Endothelial cell of umbilical vein (primary cell): ENCODE data around the gene CLEC16A. TPM values are rescaled to one million over a fixed set of nuclear protein-coding genes. Genes with fewer than 3 reads are reported as not detected.

Source experiments
- BruUV-seq: library from RNA; stranded (reverse); fragments of 400-500 nt; replicated peaks from 2 replicates; lab custom pipeline; 2021; lab: Mats Ljungman, UMichigan
- CTCF ChIA-PET: fragments of 300-600, 350-600 bp; sonication (Branson Sonifier 250); formaldehyde crosslinking; loops from one replicate; lab custom pipeline; 2021; ENCODE audit warnings: antibody characterized with exemption, inconsistent platforms; lab: Charles Lee
- POLR2A ChIA-PET: fragments of 300-600, 350-600 bp; sonication (Branson Sonifier 250); formaldehyde crosslinking; loops from one replicate; lab custom pipeline; 2021; ENCODE audit warnings: antibody characterized with exemption, inconsistent platforms; lab: Charles Lee
- DNase-seq: peaks from one replicate; pipeline ENCODE4 v3.0.0-alpha.2; 2011; ENCODE audit warnings: low read depth, low spot score
- FAIRE-seq: peaks from 2 replicates; lab custom pipeline; 2011; peaks lifted over from hg19 to GRCh38; lab: Jason Lieb, UNC
- H2AFZ ChIP-seq: 2 replicates; pipeline ENCODE4 v1.6.0; 2012; ENCODE audit warnings: low read depth, low read length, control low read depth, inconsistent platforms
- H3K27ac ChIP-seq: 2 replicates; pipeline ENCODE4 v1.5.1; 2011; ENCODE audit warnings: low read depth, mild to moderate bottlenecking, control low read depth, low read length, moderate library complexity; ENCODE audit not compliant: insufficient read depth
- H3K27me3 ChIP-seq, 2 experiments: 2 replicates each; pipeline versions ENCODE4 v1.6.0 to v1.6.1; 2011; ENCODE audit warnings: low read length in 2 of 2, mixed read lengths in 1 of 2; ENCODE audit not compliant: control insufficient read depth in 2 of 2, insufficient read depth in 2 of 2
- H3K36me3 ChIP-seq, 2 experiments: 2 replicates in 1 of 2; 3 replicates in 1 of 2; pipeline ENCODE4 v1.5.1; 2011; ENCODE audit warnings: low read length in 2 of 2, mild to moderate bottlenecking in 1 of 2, moderate library complexity in 1 of 2; ENCODE audit not compliant: control insufficient read depth in 2 of 2, insufficient read depth in 2 of 2; ENCODE audit errors: extremely low read depth in 1 of 2
- H3K4me1 ChIP-seq: 3 replicates; pipeline ENCODE4 v1.5.1; 2011; ENCODE audit warnings: mild to moderate bottlenecking, low read length; ENCODE audit not compliant: control insufficient read depth, insufficient read depth; ENCODE audit errors: extremely low read depth
- H3K4me2 ChIP-seq: 2 replicates; pipeline ENCODE4 v1.6.1; 2011; ENCODE audit warnings: low read length, control low read depth, mixed read lengths; ENCODE audit not compliant: insufficient read depth
- H3K4me3 ChIP-seq, 3 experiments: fragments of 200-600 bp in 1 of 3; sonication (generic), shearing (Covaris generic) in 1 of 3; replicated peaks in 1 of 3; 2 replicates each; pipeline ENCODE4 v1.5.1; 2011 to 2016; ENCODE audit warnings: control low read depth in 3 of 3, low read length in 3 of 3, mild to moderate bottlenecking in 2 of 3, inconsistent platforms in 1 of 3, low read depth in 1 of 3, moderate library complexity in 1 of 3; ENCODE audit not compliant: insufficient read depth in 1 of 3
- H3K79me2 ChIP-seq: 2 replicates; pipeline ENCODE4 v1.6.0; 2012; ENCODE audit warnings: low read length, inconsistent platforms; ENCODE audit not compliant: control insufficient read depth, insufficient read depth
- H3K9ac ChIP-seq: replicated peaks from 2 replicates; pipeline ENCODE3; 2011; ENCODE audit warnings: low read length, control low read depth; ENCODE audit not compliant: insufficient read depth; ENCODE audit errors: extremely low read depth
- H3K9me1 ChIP-seq: replicated peaks from 3 replicates; pipeline ENCODE4 v1.6.0; 2011; ENCODE audit warnings: mild to moderate bottlenecking, low read length; ENCODE audit not compliant: control insufficient read depth, insufficient read depth; ENCODE audit errors: extremely low read depth
- H3K9me3 ChIP-seq: replicated peaks from 2 replicates; pipeline ENCODE4 v1.5.1; 2012; ENCODE audit warnings: low read length, inconsistent platforms; ENCODE audit not compliant: control insufficient read depth, insufficient read depth
- H4K20me1 ChIP-seq: replicated peaks from 2 replicates; pipeline ENCODE3; 2011; ENCODE audit warnings: mild to moderate bottlenecking, low read length; ENCODE audit not compliant: control insufficient read depth, insufficient read depth; ENCODE audit errors: extremely low read depth
- CTCF ChIP-seq, 2 donors: IDR thresholded peaks; 1 replicate in 1 of 2; 2 replicates in 1 of 2; pipeline ENCODE4 v1.5.1; 2011; ENCODE audit warnings: low read length in 2 of 2, mild to moderate bottlenecking in 2 of 2, moderate library complexity in 2 of 2, control low read depth in 1 of 2, inconsistent platforms in 1 of 2, low read depth in 1 of 2; ENCODE audit not compliant: insufficient read depth in 1 of 2; ENCODE audit errors: extremely low read depth in 1 of 2
- EZH2 ChIP-seq: IDR thresholded peaks from 2 replicates; pipeline ENCODE4 v1.6.1; 2012; ENCODE audit warnings: borderline replicate concordance, low read depth, mild to moderate bottlenecking, moderate library complexity, low read length, inconsistent platforms; ENCODE audit not compliant: severe bottlenecking
- FOS ChIP-seq: IDR thresholded peaks from 2 replicates; pipeline ENCODE4 v1.6.1; 2011; ENCODE audit warnings: mild to moderate bottlenecking, low read length, moderate library complexity, borderline replicate concordance; ENCODE audit not compliant: insufficient read depth
- GATA2 ChIP-seq: IDR thresholded peaks from 2 replicates; pipeline ENCODE4 v1.7.0; 2011; ENCODE audit warnings: low read depth, mild to moderate bottlenecking, moderate library complexity, mixed read lengths, low read length; ENCODE audit not compliant: insufficient read length, insufficient read depth
- JUN ChIP-seq: IDR thresholded peaks from 2 replicates; pipeline ENCODE4 v1.6.1; 2011; ENCODE audit warnings: borderline replicate concordance, low read depth; ENCODE audit not compliant: insufficient read length, insufficient read depth
- MAX ChIP-seq: IDR thresholded peaks from 2 replicates; pipeline ENCODE4 v1.6.1; 2011; ENCODE audit not compliant: insufficient read depth, insufficient read length
- MYC ChIP-seq: IDR thresholded peaks from one replicate; pipeline ENCODE4 v1.6.1; 2011; ENCODE audit warnings: mild to moderate bottlenecking, low read depth, low read length
- POLR2A ChIP-seq: IDR thresholded peaks from 2 replicates; pipeline ENCODE4 v1.6.1; 2012; ENCODE audit warnings: low read depth, mild to moderate bottlenecking, control low read depth, low read length
- POLR2AphosphoS5 ChIP-seq: IDR thresholded peaks from 2 replicates; pipeline ENCODE4 v1.6.1; 2012; ENCODE audit warnings: low read depth, mild to moderate bottlenecking, control low read depth, low read length, moderate library complexity; ENCODE audit not compliant: insufficient read depth
- dilution Hi-C: fragments of 300-500 bp; cut with MboI; formaldehyde crosslinking; loops from one replicate; pipeline ENCODE4 v1.15.0; 2019; ENCODE audit warnings: low sequenced_read_pairs; ENCODE audit not compliant: extremely low pct_ligation_motif_present
- intact Hi-C: fragments of 100-400 bp; cut with micrococcal nuclease; formaldehyde crosslinking; loops from one replicate; pipeline ENCODE4 v1.10.0; 2022
- polyA plus RNA-seq, 4 experiments: library from polyadenylated mRNA; depleted of rRNA in 3 of 4; stranded (reverse) in 3 of 4; unstranded in 1 of 4; fragments of >200 nt; gene quantifications; 2 replicates each; pipeline versions ENCODE4 v1.2.1 to v1.2.3, GENCODE V29; 2011 to 2012; ENCODE audit warnings: missing spikeins in 1 of 4
- total RNA-seq: library from RNA; stranded (reverse); gene quantifications from 2 replicates; pipeline ENCODE4 v1.2.3, GENCODE V29; 2021

The CLEC16A gene
- total and polyA plus RNA-seq, 2 donors (not counting 3 experiments of a cell fraction or from before 2014, with no cell fraction given): 11.4 to 23.3 TPM

DNA sequence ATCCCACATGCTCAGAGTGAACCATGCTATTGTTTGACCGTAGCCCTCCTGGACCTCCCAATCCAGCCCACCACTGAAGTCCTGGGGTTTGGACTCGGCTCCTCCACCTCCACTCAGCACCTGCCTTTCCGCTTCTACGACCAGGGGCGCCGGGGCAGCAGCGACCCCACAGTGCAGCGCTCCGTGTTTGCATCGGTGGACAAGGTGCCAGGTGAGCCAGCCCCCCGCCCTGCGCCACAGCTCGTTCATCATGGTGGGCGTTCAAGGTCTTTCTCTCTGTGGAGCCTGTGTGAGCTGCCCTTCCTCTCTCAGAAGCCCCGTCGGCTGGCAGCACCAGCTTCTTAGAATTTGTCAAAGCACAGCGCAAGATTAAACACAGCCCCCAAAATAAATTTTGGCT is 181.6 kb downstream of the CLEC16A start:
- BruUV-seq: no TSS peak
- no peak for DNase-seq
- Histone ChIP-seq H3K4me2 (no peak overlapping the region), H3K9me3 (no peaks in the 10 kb centered on the region), H4K20me1 (no peaks in the 10 kb centered on the region), H2AFZ (no peak overlapping the region), H3K79me2 (no peaks in the 10 kb centered on the region), H3K4me1 (peaks cover 16% of the 10 kb centered on the region), H3K4me3 (no peak overlapping the region), H3K36me3 (peaks cover 0 to 8% of the 10 kb centered on the region in 2 experiments), H3K9ac (no peak overlapping the region), H3K9me1 (no peaks in the 10 kb centered on the region), H3K27me3 (no peaks in the 10 kb centered on the region), H3K27ac (no peak overlapping the region)
- POLR2A ChIA-PET: no interaction called here
- intact Hi-C loops: no loop called here
- dilution Hi-C loops: no loop called here
- no peak for TF ChIP-seq MAX
- TF ChIP-seq POLR2A: no peak
- TF ChIP-seq FOS: no peak
- no peak for TF ChIP-seq GATA2
- TF ChIP-seq MYC: no peak
- TF ChIP-seq POLR2AphosphoS5: no peak
- TF ChIP-seq EZH2: no peak
- no peak for TF ChIP-seq CTCF (IDR thresholded peaks at IDR 0.05; ENCODE audit: extremely low read depth in 1 of 2, insufficient read depth in 1 of 2, low read depth in 1 of 2, low read length in 2 of 2)
- no peak for TF ChIP-seq JUN
- CTCF ChIA-PET: interaction anchor here (0.5 kb wide), 1 partner anchor 226 kb away, joined by 3 read pairs; no protein-coding TSS in a partner anchor
- no peak for FAIRE-seq
